ENCODE measurements around the gene LRRC14B.
"Not testable (repeated sequence)": the region's sequence is repeated elsewhere in the genome, so short reads cannot be mapped to it uniquely, and the experiment has no call there.

Gene LRRC14B

GRCh38 chr5:160921-161802, 30.1 kb upstream of the LRRC14B start:
- DNase-seq, result no peak

GRCh38 chr5:161803-162110, 29.5 kb upstream of the LRRC14B start:
- no peak for DNase-seq

- DNase-seq, result no peak
Measured at GRCh38 chr5:162190-162564, 29.1 kb upstream of the LRRC14B start.

GRCh38 chr5:162565-163337, 28.5 kb upstream of the LRRC14B start:
- no peak for DNase-seq

- no peak for DNase-seq
Measured at GRCh38 chr5:163338-163620, 28.0 kb upstream of the LRRC14B start.

GRCh38 chr5:163841-164240, 27.5 kb upstream of the LRRC14B start:
- DNase-seq, result no peak

GRCh38 chr5:164244-164643, 27.1 kb upstream of the LRRC14B start:
- no peak for DNase-seq

GRCh38 chr5:164783-165182, 26.5 kb upstream of the LRRC14B start:
- not testable (repeated sequence) for DNase-seq

- DNase-seq, result no peak
Measured at GRCh38 chr5:166441-167372, 24.6 kb upstream of the LRRC14B start.

GRCh38 chr5:167511-167910, 23.8 kb upstream of the LRRC14B start:
- no peak for DNase-seq

- DNase-seq, result no peak
Measured at GRCh38 chr5:167982-168660, 23.2 kb upstream of the LRRC14B start.

- DNase-seq, result no peak
Measured at GRCh38 chr5:169071-169727, 22.1 kb upstream of the LRRC14B start.

GRCh38 chr5:169728-170094, 21.6 kb upstream of the LRRC14B start:
- DNase-seq, result no peak

- DNase-seq, result no peak
Measured at GRCh38 chr5:170971-171800, 20.1 kb upstream of the LRRC14B start.

- no peak for DNase-seq
Measured at GRCh38 chr5:171801-172331, 19.4 kb upstream of the LRRC14B start.

GRCh38 chr5:172421-172820, 18.9 kb upstream of the LRRC14B start:
- DNase-seq, result no peak

- no peak for DNase-seq
Measured at GRCh38 chr5:172841-173251, 18.4 kb upstream of the LRRC14B start.

- no peak for DNase-seq
Measured at GRCh38 chr5:173392-174290, 17.7 kb upstream of the LRRC14B start.

GRCh38 chr5:174291-174600, 17.0 kb upstream of the LRRC14B start:
- no peak for DNase-seq

- no peak for DNase-seq
Measured at GRCh38 chr5:174876-175465, 16.3 kb upstream of the LRRC14B start.
